ENCODE results near the gene AXDND1.

DNA sequence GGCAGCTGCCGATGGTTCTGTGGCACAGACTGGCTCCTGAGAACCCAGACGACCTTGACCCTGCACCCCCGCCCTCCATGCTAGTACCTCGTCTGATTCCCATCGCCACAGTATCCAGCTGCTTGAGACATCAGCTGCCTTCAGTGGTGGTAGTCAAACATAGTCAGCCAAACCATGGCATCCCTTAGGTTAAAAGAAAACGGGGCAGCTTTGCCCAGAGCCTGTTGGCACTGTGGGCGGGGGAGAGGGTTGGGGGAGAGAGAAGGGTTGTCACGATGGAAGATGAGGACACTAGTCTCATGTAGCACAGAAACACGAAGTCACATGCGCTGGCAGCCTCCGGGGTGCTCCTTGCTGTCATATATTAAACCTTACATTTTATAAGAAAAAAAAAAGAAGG lies 224.9 kb downstream of the AXDND1 start:
- TF ChIP-seq SUZ12 (IDR thresholded peaks at IDR 0.05; ENCODE audit: extremely low read depth, insufficient read depth, insufficient read length) (no peak), YY1 (IDR thresholded peaks at IDR 0.05; ENCODE audit: insufficient read depth, insufficient read length) (no peak)

All from NT2/D1 (cell line).